Measurements from ENCODE around the gene DNM3.
A peak's percentile ranks its signal among the peaks of the same experiment; 100 is the strongest.

The DNM3 gene

DNA sequence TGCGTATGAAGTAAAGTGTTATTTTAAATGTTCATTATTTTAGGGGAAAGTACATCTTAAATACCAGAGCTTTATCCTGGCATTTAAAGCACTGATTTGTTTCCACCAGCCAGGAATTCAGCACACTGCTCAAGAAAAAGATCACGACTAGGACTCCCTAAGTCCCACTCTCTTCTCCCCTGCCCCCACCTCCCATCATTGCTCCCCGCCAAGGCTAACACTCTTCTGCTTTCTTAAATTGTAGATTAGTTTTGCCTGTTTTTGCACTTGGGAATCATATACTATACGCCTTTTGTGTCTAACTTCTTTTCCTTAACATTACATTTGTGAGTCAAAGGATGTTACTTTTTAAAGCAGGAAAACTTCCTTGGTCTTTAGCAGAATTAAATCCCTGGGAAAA, 541.7 kb downstream of the DNM3 start:
- DNase-seq, result no peak

DNA sequence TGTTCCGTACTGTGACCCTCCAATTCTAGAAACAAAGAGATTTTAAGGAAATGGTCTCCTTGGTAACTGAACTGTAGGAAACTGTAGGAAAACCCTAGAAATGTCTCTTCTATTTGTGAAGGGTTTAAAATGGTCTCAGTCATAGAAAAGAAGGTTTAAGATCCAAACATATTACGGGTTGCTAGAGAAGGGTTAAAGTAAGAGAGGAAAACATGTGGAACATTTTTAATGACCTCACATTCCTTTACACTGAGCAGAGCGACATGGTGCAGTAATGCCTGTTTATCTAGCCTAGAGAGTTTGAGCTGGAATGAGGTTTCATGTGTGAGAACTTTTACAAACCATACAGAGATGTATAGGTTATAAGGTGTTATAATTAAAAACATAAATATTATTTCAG, 542.2 kb downstream of the DNM3 start:
- no peak for DNase-seq

DNA sequence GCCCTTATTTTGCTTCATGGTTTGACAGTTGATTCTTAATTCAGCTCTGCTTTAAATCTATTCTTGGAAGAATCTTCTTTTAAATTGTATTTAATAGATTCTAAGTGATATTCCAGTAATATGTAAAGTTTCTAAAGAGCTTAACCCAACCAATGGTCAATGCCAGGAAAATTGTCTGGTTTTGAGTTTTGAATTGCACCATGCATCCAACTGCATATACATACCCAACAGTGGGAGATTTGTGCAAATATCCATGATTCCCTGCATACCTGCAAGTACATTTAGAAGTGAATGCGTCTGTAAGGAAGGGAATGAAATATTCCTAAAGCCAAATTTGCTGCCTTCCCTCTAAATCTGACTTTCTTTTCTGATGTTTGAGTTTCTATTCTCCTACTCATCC, 543.4 kb downstream of the DNM3 start:
- no peak for DNase-seq

DNA sequence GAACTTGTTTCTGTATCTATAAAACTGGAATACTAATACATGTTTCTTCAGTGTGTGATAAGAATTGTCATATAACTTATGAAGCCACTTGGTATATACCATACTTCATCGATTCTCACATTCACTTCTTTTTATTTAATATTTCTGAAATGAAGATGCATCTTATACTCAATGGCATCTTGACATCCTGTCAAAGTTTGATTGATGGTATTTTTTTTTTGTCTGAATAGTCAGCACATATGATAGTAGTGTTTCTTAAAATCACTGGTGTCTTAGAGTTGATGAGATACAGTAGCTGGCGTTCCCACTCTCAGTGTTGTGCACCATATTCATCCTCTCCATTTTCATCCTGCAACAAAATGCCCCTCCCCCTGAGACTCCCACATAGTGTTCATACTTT, 544.7 kb downstream of the DNM3 start:
- DNase-seq, result no peak

DNA sequence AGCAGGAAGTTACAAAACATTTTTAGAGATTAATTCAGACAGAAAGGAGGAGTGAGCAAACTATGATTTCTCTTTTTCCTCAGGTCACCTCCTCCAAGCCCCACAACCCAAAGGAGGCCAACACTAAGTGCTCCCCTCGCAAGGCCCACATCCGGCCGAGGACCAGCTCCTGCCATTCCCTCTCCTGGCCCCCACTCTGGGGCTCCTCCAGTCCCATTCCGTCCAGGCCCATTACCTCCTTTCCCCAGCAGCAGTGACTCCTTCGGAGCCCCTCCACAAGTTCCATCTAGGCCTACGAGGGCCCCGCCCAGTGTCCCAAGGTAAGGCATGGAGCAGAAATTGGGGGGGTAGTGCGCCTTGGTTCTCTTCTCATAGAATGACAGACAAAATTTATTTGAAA, 547.2 kb downstream of the DNM3 start:
- DNase-seq, result no peak

DNA sequence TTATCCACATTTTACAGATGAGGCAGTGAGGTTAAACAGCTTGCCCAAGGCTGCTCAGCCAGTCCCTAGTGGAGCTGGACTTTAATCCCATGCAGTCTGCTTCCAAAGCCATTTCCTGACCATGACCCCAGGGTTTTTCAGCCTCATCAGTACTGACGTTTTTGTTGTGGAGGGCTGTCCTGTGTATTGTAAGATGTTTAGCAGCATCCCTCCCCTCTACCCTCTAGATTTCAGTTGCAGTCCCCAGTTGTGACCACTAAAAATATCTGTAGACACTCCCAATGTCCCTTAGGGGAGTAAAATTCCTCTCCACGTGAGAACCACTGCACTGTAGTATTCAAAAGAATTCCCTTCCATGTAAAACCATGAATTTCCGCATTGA, 549.0 kb downstream of the DNM3 start:
- DNase-seq, result no peak

DNA sequence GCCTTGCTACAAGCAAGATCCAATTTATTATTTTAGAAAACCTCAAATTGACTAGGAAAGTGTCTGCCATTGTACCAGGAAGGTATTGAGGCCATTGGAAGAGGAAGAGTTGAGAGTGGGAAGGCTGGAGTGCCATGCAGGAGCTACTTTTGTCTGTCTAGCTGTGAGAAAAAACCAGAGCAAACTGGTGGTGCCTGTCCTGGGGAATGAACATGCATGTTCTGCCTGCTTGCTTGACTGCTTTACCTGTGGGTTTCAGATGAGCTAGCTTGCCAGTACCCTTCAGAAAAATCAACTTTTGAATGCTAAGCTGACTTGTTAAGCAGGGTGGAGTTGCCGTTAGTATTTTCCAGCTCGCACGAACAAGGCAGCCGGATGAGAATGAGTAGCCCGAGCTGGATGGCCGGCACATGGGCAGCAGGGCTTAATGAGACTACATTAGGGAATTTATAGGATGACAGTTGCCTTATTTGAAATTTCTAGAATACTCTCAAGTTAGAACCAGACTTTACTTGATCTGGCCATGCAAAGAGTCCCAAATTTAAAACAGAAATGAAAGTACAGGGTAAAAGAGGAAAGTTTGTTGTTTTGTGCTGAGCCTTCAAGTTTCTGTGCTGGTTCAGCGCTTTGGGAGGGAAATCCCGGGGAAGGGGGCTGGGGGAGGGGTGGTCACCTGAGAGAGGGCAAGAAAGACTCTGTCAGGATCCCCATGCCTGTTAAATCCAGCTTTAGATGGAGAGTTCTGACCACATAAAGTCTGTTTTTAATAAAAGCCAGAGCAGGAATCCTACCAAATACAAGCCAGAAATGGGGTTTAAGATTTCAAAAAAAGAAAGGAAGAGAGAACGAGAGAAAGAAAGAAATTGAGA, 549.6 kb downstream of the DNM3 start:
- DNase-seq, result no peak

DNA sequence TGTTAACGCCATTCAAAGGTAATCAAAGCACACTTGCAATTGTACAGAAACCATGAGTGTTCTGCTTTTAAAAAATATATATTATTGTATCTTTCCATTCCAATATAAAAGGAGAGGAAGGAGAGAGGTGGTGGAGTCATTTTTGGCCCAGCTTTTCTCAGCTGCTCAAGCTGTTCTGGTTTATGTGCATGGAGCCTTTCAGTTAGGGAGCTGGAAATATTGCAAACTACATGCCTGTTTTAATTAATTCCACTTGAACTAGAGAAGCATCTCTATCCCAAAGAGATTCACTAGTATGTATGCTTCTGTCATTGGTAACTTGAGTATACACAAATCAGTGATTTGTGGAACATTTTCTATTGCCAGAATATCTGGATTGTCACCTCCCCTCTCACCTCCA, 550.7 kb downstream of the DNM3 start:
- no peak for DNase-seq

DNA sequence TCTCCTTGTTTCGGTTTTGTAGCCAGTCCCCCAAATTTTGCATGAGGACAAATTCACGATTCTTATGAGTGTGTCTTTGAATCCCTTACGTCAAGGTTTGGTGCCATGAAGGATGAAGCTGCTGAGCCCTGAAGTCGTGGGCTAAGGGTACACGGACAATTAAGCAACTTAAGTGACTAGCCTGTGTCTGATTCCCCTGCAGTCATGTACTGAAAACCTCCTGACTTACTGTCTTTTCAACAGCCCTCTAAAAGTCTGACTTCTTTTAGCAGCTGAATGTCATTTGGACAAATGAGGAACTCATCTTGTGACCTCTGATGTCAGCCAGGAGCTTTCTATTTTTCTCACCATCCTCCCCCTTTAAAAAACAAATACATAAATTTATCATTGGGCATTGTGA, 552.1 kb downstream of the DNM3 start:
- no peak for DNase-seq

DNA sequence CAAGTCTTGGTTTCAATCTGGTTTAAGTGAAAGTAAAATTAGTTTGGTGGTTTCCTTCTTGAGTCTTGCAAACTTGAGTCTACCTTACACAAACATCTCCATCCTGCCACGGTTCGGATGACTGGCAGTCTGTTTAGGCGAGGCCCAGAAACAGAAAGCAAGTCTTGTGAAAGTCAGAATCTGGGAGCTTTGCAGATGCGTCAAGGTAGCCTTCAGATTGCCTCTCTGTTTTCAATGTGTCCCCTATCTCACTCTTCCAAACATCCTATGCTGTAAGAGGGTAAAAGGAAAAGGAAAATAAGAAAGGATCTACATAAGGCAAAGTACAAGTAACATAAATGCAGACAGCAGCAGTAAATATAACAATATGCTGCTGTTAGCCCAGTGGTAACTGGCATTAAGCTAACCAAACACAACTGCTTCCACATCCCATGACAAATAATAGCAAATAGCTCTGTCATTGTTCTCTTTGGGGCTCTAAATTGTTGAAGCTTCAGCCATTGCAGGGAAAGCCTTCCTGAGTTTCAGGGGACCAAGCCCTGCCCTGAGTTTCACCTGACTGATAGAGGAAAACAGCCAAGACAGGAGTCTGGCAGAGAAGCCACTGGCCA, 552.9 kb downstream of the DNM3 start:
- no peak for DNase-seq

DNA sequence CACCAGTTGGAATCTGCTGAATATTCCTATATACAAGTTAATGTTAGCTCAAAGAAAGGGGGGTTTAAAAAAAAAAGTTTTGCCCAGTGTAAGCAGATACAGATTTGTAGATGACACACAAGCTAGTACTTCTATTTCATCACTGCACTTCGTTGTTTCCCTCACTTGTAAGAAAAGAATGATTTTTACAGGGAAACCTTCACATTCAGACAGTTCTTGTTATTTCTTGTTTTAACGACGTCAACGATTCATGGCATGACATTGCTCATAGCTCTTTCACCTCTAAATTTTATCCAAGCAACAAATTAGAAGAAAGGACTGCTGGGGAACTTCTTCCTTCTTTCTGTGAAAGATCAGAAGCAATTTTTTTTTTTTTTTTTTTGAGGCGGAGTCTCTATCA, 553.5 kb downstream of the DNM3 start:
- no peak for DNase-seq

DNA sequence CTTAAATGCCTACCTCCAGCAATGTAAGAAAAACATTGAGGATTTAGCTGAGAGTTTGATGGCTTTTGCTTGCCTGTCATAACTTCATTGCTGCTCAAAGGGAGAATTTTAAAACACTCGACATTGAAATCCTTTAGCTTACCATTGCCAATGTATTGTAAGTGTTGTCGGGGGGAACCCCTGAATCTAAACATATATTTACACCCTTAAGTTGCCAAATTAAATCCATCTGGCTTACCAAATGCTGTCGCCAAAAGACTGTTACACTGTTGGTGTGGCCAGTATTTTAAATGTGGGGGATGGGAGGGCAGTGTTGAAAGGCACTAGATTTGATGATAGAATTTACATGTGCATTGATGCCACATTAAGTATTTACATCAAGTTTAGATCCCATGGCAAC, 554.3 kb downstream of the DNM3 start:
- no peak for DNase-seq

DNA sequence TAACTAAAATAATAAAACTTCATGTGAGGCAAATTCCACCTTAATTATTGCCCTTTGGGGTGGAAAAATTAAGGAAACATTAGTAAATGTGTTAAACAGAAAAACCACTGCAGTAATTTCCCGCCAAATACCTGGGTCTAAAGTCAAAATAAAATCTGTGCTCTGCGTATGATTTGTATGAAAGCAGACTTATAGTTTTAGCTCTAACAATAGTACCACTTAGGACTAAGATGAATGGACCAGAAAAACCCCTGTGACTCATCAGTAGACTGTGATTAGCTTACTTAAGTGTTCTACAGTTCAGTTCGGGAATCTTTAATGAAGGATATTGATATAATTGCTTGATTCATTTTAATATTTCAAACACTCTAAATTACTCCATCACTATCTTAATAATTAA, 555.9 kb downstream of the DNM3 start:
- no peak for DNase-seq

DNA sequence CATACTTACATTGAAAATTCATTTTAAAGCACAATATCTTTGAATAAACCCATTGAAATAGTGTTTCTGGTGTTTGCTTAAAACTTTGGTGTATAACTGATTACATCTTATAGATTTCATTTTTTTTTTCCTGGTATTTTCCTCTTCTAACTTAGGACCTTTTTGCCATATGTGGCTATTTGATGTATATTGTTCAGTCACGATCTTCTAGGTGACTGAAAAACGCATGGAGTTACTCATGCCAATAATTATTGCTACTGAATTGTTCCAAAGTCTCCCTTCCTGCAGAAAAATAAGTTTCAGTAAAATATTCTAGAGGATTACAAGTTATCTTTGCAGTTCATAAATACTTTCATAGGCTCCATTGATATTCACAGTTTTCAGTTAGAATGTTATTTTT, 556.3 kb downstream of the DNM3 start:
- DNase-seq, result no peak

DNA sequence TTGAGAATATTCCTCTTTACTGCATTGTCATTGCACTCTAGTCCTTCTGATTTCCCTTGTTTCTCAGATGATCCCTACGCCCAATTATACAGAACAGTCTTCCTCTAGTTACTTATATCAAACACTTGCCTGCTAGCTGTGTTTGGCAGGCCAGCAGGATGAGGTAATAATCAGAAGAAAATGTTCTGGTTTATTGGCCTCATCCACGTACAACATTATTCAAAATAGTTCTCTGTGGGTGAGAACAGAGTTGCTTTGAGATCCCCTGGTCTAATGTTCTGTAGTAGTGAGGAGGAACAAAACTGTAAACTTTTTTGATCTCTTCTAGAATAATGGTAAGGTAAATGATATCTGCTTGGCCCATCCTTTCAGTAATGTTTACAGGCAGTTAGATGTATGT, 556.9 kb downstream of the DNM3 start:
- no peak for DNase-seq

DNA sequence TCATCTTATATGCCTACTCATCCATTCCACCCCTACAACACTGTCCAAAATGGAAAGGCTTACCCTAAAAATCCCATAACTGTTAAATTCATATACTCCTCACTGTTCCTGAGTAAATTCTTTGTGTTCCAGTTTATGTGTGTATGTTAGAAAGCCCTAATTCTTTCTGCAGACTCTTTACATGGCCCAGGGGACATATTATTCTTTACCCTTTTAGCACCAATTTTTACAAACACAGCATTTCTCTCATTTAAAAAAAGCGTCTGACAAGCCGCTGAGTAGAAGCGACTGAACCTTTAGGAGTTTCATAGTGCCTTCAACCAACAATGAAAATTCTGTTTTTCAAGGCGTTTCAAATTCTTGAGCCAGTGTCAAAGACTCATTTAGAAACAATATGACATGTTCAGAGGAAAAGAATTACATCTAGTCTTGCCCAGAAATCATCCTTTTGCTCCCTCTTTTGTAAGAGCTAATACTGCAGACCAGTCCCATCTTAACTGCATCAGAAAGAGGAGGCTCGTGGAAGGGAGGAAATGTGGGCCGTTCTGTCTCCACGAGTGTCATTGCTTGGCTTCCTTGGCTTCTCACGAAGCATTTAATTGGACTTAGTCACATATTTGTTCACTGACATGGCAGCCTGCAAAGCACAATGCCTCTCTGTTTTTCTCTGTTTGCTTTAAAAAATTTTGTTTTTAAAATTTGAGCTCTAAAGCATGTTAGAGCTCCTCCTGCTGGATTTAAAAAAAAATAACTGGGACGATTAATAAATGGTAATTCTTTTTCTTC, 557.9 kb downstream of the DNM3 start:
- DNase-seq, result peak; percentile 63

DNA sequence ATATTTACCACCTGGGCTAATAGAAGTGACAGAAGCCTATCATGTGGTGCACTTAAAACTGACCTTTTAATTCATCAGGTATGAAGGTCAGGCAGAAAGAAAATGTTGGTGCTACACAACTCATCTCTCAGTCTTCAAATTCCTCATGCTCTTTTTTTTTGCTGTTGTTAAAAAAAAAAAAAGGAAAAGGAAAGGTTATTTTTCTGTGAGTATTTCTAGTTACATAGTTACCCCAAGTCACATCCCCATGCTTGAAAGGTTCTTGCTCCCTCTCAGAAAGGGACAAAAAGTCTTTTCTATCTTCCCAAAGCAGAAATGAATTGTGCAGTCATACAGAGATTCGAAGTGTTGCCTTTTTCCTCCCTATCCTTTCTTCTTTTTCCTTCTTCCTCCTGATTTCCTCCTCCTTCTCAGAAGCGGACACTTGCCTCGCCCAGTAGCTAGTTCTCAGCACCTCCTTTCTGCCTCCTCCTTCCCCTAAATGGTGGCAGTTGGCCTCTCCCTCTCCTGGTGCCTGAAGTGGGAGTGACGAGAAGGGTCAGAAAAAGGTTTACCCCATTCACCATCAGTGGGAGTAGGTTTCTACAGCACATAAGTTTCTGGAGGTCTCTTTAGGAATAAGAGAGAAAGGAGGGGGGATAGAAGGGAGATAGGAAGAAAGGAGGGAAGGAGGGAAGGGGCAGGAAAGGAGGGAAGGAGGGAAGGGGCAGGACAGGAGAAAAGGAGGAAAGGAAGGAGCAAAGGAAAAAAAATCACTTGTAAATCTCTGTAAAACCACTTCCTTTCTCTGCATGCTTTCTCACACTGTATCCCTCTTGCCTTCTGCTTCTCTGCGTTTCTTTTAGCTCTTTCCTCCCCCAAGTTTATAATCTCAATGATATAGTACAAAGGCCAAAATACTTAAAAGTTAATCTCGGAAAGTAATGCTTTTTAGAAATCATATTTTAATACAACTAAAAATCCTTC, 558.7 kb downstream of the DNM3 start:
- no peak for DNase-seq

DNA sequence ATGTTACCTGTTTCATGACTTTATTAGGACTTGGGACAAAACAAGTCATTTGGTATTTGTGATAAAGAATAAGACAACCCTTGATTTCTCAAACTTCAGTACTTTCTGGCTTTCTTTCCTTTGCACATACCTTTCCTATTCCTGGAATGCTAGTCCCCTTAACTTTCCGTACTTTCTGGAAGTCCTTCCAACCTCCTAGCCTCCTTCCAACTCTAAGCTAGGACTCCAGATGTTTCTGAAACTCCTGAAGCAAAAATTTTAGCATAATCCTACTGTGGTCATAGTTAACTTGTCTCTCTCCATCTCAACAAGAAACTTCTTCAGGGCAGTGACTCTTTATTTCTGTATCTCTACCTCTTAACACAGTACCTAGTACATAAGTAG, 559.4 kb downstream of the DNM3 start:
- no peak for DNase-seq

DNA sequence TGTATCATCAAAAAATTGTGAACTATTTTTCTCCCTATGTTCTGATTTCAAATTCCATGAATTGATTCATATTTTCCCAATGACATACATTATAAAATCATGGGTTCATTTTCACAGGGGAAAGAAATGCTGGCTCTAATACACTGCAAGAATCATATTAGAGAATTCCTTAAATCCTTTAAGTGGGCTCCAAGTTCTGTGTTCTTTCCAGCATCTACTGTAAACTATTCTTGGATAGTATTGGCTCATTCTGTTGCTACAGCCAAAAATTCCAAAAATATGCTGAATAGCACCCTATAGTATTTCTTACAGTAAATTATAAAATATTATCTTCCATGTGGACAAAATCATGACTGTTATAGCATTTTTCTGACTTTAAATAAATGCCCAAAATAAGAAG, 560.2 kb downstream of the DNM3 start:
- DNase-seq, result no peak

DNA sequence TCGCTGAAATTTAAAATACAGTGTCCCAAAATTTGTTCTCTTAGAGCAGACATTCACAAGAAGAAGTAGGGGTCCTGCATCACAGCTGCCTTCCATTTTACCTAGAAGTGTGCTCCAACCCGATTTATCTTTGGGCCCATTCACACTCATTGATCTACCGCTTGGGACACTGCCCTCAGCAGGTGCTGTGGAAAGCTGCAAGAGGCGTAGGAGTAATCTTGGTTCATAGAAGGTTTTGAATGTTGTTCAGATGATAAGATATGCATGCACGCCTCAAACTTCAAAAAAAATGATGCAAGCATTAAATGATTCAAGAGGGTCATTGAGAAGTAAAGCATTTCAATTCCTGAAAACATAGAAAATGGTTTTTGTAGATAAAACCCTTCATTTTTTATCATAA, 560.6 kb downstream of the DNM3 start:
- no peak for DNase-seq

DNA sequence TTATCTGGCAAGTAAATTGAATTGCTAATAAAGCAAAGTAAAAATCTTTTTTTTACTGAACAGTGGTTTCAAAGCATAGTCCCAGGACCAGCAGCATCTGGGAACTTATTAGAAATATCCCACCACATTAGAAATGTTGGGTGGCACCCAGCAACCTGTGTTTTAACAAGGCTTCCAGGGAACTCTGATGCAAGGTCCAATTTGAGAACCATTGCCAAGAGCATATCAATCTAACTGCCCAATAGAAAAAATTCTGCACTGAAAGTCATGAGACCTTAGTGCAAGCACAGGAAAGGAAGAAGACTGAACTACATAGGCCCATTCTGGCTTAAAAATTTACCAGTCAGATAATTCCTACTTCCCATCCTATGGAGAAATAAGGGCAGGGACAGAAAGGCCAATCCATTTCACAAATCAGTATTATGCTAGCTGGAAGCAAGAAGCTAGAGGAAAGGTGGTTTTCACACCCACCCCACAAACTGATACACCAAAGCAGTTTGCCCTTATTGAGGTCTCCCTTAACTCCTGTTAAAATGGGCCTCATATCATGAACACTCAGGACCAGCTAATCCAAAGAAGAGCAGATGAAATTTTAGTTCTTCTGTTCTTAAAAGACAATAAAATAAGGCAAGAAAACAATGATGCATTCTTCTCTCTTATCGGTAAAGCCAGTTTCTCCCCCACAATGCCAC, 561.7 kb downstream of the DNM3 start:
- no peak for DNase-seq

DNA sequence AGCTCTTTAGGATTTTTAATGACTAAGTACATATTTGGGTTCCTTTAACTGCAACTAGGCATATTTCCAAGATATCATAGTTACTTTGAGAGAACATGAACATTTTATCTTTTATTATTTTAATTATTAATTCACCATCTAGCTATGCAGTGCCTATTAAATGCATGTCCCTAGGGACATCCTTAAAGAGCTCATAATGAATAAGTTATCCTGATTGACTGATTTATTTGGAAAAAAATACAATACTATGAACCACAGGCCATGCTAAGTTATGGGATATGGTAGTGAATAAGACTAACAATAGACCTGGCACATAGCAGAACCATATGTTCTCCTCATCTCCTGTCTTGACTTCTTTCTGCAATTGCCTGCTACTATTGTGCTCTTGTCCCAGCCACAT, 562.8 kb downstream of the DNM3 start:
- no peak for DNase-seq

Measured in NCI-H1092 treated with DMSO at 0.1 percent for 48 hours (cell line).